A673 (cell line): ENCODE measurements around the gene ZNF746. TPM values are rescaled to one million over a fixed set of nuclear protein-coding genes. Genes with fewer than 3 reads are reported as not detected.

Source experiments
- BruUV-seq: library from RNA; stranded (reverse); fragments of 400-500 nt; replicated peaks from 2 replicates; lab custom pipeline; 2021; lab: Mats Ljungman, UMichigan
- CTCF ChIA-PET: fragments of 300-600 bp; sonication (Branson Sonifier 250); formaldehyde crosslinking; loops from one replicate; lab custom pipeline; 2022; ENCODE audit warnings: antibody characterized with exemption; lab: Charles Lee
- POLR2A ChIA-PET: fragments of 300-600 bp; sonication (Branson Sonifier 250); formaldehyde crosslinking; loops from one replicate; lab custom pipeline; 2022; ENCODE audit warnings: antibody characterized with exemption; ENCODE audit not compliant: low non-redundant PET; lab: Charles Lee
- DNase-seq: peaks from one replicate; pipeline ENCODE4 v3.0.0-alpha.2; 2015; ENCODE audit warnings: low spot score
- H3K27ac ChIP-seq: fragments of 200-600 bp; sonication (generic); 2 replicates; pipeline ENCODE4 v1.5.1; 2016; ENCODE audit warnings: mixed run types, low read depth, mild to moderate bottlenecking, mixed read lengths, antibody characterized with exemption, low read length; ENCODE audit not compliant: poor library complexity, severe bottlenecking
- H3K27me3 ChIP-seq: fragments of 200-600 bp; sonication (generic); replicated peaks from 2 replicates; pipeline ENCODE4 v1.6.1; 2017; ENCODE audit warnings: mixed run types, low read depth, mild to moderate bottlenecking, mixed read lengths, antibody characterized with exemption, low read length; ENCODE audit not compliant: insufficient read depth, poor library complexity
- H3K36me3 ChIP-seq: fragments of 200-600 bp; sonication (generic); 2 replicates; pipeline ENCODE4 v1.6.1; 2016; ENCODE audit warnings: mixed run types, mild to moderate bottlenecking, mixed read lengths, antibody characterized with exemption, low read length; ENCODE audit not compliant: insufficient read depth, poor library complexity, severe bottlenecking
- H3K4me1 ChIP-seq: fragments of 200-600 bp; sonication (generic); 2 replicates; pipeline ENCODE4 v1.6.1; 2017; ENCODE audit warnings: mixed run types, mild to moderate bottlenecking, mixed read lengths, antibody characterized with exemption, low read length; ENCODE audit not compliant: insufficient read depth, poor library complexity, severe bottlenecking
- H3K4me3 ChIP-seq: fragments of 200-600 bp; sonication (generic); 2 replicates; pipeline ENCODE4 v1.5.1; 2016; ENCODE audit warnings: low read depth, mixed run types, mild to moderate bottlenecking, mixed read lengths, low read length; ENCODE audit not compliant: poor library complexity, severe bottlenecking
- H3K9me3 ChIP-seq: fragments of 200-600 bp; sonication (generic); 2 replicates; pipeline ENCODE4 v1.6.1; 2016; ENCODE audit warnings: mixed run types, low read depth, mild to moderate bottlenecking, mixed read lengths, antibody characterized with exemption, low read length; ENCODE audit not compliant: poor library complexity, severe bottlenecking
- CTCF ChIP-seq: fragments of 300-800, 200-600 bp; sonication (generic); conservative IDR thresholded peaks from 2 replicates; pipeline ENCODE4 v1.5.1; 2017; ENCODE audit warnings: low read depth, mild to moderate bottlenecking, antibody characterized with exemption, low read length, moderate library complexity, mixed read lengths
- EZH2 ChIP-seq: fragments of 200-600 bp; sonication (generic); IDR thresholded peaks from 2 replicates; pipeline ENCODE4 v1.6.1; 2017; ENCODE audit warnings: borderline replicate concordance, low read depth, mild to moderate bottlenecking, mixed read lengths, antibody characterized with exemption, low read length; ENCODE audit not compliant: poor library complexity, severe bottlenecking
- intact Hi-C: fragments of 100-400 bp; cut with micrococcal nuclease; formaldehyde crosslinking; loops from one replicate; pipeline ENCODE4 v1.10.0; 2022; ENCODE audit not compliant: unreplicated experiment
- total RNA-seq: library from RNA; stranded (reverse); gene quantifications from 2 replicates; pipeline ENCODE4 v1.2.3, GENCODE V29; 2021

The ZNF746 gene
- total RNA-seq, 1 experiment from 2014 or later, result 22.5 TPM

- intact Hi-C loops, result no loop called here
- no peaks in the 10 kb centered on the region for H3K27me3 ChIP-seq
- CTCF ChIA-PET, result no interaction called here
- no peak for TF ChIP-seq EZH2
- no peak for TF ChIP-seq CTCF
- POLR2A ChIA-PET, result no interaction called here
- no peaks in the 10 kb centered on the region for H3K9me3 ChIP-seq
- H3K4me3 ChIP-seq, result peak overlapping the region; percentile 74
- no TSS peak for BruUV-seq
- H3K4me1 ChIP-seq, result peaks cover 19% of the 10 kb centered on the region
- H3K36me3 ChIP-seq, result peaks cover 13% of the 10 kb centered on the region
- peak overlapping the region; percentile 57 for H3K27ac ChIP-seq
- no peak for DNase-seq
Measured at GRCh38 chr7:149459201-149459539, 38.4 kb downstream of the ZNF746 start.

GRCh38 chr7:149458235-149458634 is 39.4 kb downstream of the ZNF746 start:
- Histone ChIP-seq H3K36me3 (peaks cover 23% of the 10 kb centered on the region), H3K4me3 (peak overlapping the region; percentile 74), H3K27me3 (no peaks in the 10 kb centered on the region), H3K27ac (no peak overlapping the region), H3K9me3 (no peaks in the 10 kb centered on the region), H3K4me1 (peaks cover 19% of the 10 kb centered on the region)
- no TSS peak for BruUV-seq
- intact Hi-C loops, result no loop called here
- CTCF ChIA-PET, result no interaction called here
- POLR2A ChIA-PET, result no interaction called here
- peak; percentile 39 for DNase-seq
- TF ChIP-seq CTCF (no peak), EZH2 (no peak)

GRCh38 chr7:149457766-149458165 is 39.8 kb downstream of the ZNF746 start:
- no peak for DNase-seq
- peaks cover 19% of the 10 kb centered on the region for H3K4me1 ChIP-seq
- ChIA-PET CTCF (no interaction called here), POLR2A (no interaction called here)
- H3K9me3 ChIP-seq, result no peaks in the 10 kb centered on the region
- H3K36me3 ChIP-seq, result peaks cover 26% of the 10 kb centered on the region
- no peak overlapping the region for H3K4me3 ChIP-seq
- no peaks in the 10 kb centered on the region for H3K27me3 ChIP-seq
- no peak for TF ChIP-seq CTCF
- no peak for TF ChIP-seq EZH2
- no peak overlapping the region for H3K27ac ChIP-seq
- intact Hi-C loops, result no loop called here
- no TSS peak for BruUV-seq
